ENCODE data around the gene LRP8.

Gene LRP8

DNA sequence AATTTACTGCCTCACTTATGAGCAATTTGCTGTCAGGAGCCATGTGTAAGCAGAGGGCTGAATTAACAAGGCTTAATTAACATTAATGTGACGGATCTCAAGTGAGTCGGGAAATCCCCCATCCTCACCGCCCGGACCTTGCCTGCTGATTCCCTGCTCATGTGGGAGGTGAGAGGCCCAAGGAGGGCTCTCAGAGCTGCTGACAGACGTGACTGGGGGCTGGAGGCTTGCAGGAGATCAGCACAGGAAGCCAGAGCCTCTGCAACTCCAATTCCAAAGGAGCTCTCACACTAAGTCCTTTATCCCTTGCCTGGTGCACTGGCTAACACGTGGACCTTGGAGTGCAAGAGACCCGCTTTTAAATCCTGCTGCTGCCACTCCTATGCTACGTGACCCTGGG is 19.4 kb downstream of the LRP8 start:
- in situ Hi-C loops (cut with MboI; ENCODE audit: low sequenced_read_pairs) = no loop called here

DNA sequence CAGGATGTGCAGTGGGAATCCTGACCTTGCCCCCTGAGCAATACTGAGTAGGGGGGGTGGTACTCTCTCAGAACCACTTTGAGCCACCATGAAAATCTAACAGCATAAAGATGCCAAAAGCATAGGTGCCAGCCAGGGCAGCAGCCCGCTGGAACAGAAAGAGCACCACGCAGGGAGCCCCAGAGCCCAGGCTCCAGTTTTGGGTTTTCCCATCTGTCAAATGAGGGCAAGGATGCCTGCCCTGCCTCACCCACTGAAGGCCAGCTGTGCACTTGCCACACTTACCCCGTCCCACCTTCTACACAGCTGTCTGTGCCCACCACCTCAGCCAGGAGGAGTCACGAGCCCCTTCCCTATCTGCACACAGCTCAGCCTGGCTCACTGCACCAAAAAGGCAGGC is 20.8 kb downstream of the LRP8 start:
- in situ Hi-C loops (cut with MboI; ENCODE audit: low sequenced_read_pairs) = no loop called here

DNA sequence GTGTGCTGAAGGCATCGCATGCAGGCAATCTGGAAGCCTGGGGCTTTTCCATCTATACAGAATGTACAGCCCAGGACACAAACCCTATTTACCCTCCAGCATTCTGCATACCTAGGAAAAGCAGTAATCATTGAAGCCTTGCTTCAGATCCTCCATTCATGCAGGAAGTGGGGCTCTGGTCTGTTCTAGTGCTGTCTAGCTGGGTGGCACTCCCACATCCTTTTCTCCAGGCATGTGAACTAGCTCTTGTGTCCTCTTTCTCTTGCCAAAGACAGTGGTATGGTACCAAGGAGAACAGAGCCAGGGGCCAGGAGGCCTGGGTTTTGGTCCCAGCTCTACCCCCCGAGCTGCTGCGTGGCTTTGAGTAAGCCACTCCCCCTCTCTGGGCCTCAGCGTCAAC is 21.7 kb downstream of the LRP8 start:
- in situ Hi-C loops (cut with MboI; ENCODE audit: low sequenced_read_pairs) = no loop called here

DNA sequence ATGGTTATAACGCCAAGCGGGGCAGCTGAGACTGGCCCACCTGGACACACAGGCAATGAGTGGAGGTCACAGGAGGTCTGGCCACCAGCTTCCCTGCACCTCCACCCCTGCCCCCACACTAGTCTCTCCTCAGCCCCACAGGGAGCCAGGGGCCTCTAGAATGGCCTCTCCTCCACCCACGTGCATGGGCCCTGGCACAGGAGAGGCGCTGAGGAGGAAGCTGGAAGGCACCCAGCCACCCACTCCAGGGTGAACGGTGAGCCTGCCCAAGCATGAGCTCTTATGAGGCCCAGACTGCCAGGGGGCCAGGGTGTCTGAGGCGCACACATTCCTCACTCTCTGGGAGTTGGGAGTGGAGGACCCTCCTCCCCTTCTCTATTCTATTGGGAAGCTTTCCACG is 22.2 kb downstream of the LRP8 start:
- in situ Hi-C loops (cut with MboI; ENCODE audit: low sequenced_read_pairs) = no loop called here

DNA sequence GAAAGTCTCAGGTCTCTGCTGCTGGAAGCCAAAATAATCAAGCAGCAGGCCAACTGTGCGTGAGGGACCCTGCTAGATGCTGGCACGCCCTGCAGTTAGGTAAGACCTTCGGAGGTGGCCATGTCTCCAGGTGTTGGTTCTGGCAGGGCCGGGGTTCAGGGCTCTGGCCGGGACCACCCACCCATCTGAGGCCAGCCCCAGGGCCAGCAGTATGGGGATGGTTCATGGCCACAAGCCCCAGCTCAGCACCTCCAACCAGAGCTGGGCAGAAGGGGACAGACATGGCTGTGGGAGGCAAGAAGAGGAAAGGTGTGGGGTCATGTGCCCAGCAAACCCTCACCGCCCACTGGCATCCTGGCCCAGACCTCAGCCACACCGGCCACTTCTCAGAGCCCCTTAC is 23.3 kb downstream of the LRP8 start:
- in situ Hi-C loops (cut with MboI; ENCODE audit: low sequenced_read_pairs) = no loop called here

DNA sequence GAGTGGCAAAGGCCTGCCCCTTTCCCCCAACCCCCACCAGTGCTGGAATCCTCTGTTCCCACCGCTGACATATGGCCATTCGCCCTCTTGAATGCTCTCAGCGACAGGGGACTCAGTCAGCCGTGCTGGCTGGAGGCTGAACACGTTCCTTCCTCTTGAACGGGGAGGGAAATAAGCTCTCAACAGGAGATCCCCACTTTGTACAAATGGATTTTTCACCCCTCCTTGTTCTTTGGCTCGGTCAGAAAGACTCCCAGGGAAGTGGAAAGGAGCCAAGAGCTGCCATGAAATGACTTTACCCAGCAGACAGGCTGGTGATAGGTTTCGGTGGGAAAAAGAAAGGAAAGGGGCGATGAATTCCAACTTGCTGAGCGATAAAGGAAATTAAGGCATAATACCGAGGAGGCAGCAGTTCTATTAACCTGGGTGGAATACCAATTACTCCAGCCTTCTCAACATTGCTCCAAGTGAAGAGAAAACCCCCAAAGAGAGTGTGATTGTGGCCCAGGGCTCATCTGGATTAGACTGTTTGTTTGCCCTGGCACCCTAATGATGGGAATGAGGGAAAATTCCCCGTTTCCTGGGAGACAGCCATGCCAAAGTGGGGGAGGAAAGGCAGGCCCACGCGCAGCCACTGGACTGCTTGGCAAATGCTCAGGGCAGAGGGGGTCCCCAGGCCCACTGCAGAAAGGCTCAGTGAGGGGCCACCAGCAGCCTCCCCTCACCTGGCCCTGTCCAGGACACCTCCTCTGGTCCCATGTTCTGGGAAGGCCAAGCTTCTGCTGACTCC is 23.9 kb downstream of the LRP8 start:
- in situ Hi-C loops (cut with MboI; ENCODE audit: low sequenced_read_pairs) = no loop called here

DNA sequence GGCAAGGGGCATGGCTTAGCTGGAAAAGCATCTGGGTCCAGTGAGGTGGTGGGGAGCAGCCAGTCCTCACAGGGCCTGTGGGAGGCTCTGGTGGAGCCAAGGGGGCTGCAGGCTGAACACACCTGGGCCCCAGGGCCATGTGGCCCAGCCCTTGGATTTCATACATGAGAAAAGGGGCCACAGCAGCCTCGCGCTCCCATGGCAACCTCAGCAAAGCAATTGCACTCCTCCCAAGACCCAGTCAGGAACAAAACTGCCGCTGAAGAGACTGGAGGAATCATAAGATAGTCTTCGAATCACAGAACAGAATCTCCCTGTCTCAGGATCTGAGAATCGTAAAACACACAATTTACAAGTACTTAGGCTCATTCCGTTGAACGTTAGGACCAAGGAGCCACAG is 24.6 kb downstream of the LRP8 start:
- in situ Hi-C loops (cut with MboI; ENCODE audit: low sequenced_read_pairs) = no loop called here

DNA sequence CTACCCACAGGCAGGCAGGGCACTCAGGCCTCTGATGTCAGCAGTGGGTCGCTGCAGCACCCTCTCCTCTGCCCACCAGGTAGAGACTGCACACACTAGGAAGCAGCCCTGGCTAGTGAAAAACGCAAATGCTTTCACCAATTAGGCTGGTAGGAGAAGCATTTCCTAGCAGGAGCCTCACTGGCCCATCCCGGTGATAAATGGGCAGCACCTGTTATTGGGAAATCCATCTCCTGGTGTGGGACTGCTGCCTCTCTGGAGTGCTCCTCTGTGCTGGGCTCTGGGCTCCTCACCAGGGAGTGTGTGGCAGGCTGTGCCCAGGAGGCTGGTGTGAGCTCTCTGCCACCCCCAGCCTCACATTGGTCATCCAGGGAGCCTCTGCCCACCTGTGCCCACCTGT is 28.6 kb downstream of the LRP8 start:
- in situ Hi-C loops (cut with MboI; ENCODE audit: low sequenced_read_pairs) = no loop called here

DNA sequence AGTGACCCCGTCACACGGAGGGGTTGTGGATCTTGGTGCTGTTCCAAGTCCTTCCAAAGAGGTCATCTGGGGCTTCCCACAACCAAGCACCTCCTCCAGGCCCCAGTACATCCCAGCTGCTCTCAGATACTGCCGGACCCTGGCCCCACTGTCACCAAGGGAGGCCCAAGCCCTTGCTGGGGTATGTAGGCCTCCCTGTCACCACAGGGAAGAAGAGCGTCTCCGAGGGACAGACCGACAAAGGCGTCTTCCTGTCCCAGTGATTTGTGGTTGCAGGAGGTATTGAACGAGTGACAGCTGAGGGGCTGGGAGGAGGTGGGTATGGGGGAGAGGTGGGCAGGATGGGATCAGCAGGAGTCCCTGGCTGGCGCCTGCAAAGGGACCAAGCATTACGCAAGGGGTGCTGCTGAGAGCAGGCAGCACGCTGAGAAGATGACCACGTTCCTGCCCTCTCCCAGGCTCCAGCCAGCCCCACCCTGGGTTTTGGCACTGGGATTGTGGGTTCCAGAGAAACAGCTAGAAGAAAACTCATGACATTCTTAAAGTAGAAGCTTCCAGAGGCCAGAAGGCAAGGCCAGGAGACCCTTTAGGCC is 29.7 kb downstream of the LRP8 start:
- in situ Hi-C loops (cut with MboI; ENCODE audit: low sequenced_read_pairs) = no loop called here

DNA sequence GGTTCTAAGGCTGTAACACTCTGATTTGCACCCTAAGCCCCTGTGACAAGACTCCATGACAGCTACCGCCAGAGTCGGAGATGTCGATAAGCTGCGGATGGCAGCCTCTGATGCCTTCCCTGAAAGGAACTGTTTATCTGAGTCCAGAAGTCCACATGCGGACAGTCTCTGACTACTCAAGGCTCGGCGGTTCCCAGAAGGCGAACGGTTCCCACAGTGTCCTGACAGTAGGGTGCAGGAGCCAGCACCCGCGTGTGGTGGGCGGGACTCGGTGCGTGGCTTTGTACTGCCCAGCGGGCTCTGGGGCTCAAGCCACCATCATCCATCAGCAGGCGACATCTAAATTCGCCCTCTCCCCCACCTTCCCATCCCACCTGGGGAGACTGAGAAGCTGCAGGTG is 30.7 kb downstream of the LRP8 start:
- in situ Hi-C loops (cut with MboI; ENCODE audit: low sequenced_read_pairs) = no loop called here

DNA sequence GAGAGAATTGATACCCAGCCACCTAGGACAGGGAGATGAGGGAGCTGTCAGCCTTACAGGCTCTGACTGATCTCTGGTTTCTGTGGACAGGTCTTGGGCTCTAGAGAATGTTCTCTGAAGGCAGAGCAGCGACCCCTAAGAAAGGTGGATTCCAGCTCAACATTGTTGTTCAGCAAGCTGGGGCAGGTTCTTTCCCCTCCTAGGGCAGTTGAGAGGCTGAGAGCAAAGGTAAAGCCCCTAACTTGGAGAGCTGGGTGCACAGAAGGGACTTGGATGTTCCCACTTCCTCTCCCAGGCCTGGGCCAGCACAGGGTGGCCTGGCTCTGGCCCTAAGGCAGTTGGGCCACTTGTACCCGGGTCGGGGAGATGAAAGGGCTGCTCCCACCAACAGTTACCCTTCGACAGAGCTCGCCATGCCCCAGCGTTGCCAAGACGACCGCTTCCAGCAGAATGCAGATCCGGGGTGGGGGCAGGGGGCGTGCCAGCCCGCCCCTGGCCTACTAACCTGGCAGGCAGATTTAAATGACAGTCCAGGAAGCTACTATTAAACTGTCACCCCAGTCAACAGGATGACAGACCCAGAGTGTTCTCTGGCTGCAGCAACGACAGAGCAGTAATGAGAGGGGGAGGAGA is 31.6 kb downstream of the LRP8 start:
- in situ Hi-C loops (cut with MboI; ENCODE audit: low sequenced_read_pairs) = no loop called here

DNA sequence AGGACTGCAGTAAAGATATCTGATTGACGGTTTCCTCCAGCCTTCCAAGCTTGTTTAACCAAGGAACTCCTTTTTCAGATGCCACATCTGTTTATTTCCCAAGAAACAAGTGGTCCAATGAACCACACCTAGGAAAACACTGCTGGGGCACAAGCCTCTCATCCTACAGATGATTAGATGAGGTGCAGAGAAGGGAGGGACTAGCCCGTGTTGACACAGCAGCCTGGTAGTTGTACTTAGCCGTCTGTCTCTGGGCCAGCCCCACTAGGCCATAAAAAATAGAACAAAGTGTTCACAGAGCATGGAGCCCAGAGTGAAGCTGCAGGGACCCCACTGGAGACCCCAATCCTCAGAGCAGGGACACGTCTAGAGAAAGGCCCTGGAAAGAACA is 32.1 kb downstream of the LRP8 start:
- in situ Hi-C loops (cut with MboI; ENCODE audit: low sequenced_read_pairs) = no loop called here

DNA sequence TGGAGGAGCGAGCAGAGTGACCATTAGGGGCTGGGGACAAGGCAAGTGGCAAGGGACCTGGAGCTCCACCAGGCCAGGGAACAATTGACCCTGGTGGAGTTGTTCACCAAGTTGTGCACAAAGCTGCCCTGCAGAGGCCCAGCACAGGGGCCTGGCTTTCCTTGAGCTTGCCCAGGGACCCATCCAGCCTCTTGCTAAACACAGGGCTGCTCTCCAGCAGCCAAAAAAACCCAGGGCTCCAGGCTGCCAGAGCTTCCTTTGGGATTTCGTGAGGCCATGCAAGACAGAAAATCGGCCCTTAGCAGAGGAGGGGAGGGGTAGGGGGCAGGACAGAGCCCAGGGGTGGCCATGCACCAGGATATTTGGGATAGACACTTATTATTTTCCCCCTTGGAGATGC is 32.6 kb downstream of the LRP8 start:
- in situ Hi-C loops (cut with MboI; ENCODE audit: low sequenced_read_pairs) = no loop called here

DNA sequence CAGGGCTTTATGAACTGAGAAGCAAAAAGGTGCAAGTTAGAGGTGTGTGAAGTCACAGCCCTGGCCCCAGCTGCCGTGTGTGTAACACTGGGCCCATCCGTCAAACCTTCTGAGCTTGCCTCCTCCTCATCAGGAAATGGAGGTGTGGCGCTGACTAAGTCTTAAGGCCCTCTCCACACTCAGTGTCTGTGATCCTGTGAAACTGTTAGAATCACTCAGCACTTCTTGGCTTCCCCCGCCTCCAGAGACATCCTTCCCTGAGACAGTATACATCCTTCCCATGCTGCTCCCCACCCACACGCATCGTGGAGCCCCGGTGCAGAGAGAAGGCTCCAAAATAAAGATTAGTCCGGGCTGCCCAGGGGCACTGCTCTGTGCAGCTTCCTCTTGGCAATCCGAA is 33.3 kb downstream of the LRP8 start:
- in situ Hi-C loops (cut with MboI; ENCODE audit: low sequenced_read_pairs) = no loop called here

DNA sequence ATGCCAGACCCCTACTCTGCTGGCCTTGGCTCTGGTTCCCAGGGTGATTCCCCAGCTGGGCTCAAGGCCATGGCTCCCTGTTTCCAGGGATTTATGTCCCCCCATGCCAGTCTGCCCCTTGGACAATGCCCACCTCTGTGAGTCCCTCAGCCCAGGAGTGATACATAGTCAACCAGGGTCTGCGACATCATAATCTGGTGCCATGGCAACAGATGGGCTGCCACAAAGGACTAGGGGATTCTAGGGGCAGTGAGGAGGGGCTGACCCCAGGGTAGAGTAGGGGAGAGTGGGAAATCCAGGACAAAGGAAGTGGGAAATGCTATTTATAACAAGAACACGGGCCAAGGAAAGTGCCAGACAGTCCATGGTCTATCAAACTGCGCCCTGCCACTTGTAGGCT is 33.8 kb downstream of the LRP8 start:
- in situ Hi-C loops (cut with MboI; ENCODE audit: low sequenced_read_pairs) = no loop called here

DNA sequence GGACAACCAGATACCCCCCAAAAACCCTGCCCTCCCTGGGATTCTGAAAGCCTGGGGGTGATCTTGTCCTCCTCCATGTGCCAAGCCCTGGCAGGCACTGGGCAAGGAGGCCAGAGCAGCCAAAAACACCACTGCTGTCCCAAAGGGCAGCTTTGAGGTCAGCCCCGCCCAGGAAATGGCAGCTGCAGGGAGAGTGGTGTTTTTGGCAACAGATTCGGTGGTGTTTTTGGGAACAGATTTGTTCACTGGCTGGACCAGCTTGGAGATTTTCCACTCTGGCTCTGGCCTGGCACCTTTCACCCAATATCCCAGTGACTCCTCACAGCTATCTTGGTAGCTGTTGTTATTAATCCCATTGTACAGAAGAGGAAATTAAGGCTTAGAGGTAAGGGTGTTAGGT is 34.7 kb downstream of the LRP8 start:
- in situ Hi-C loops (cut with MboI; ENCODE audit: low sequenced_read_pairs) = no loop called here

DNA sequence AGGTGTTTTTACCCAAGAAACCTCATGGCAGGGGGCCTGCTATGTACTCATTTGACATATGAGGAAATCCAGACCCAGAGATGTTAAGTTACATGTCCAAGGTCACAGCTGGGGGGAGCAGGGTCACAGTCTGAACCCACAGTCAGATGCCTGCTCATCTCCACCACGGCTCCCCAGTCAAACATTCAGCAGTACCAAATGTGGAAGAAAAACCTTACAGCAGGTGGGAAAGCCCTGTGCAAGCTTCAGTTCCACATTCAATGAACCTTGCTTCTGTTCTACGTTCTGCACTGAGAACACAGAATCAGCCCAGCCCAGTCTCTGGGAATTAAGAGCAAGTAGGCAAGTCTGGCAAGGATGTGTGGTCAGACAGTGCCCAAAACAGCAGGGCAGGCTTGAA is 35.2 kb downstream of the LRP8 start:
- in situ Hi-C loops (cut with MboI; ENCODE audit: low sequenced_read_pairs) = no loop called here

DNA sequence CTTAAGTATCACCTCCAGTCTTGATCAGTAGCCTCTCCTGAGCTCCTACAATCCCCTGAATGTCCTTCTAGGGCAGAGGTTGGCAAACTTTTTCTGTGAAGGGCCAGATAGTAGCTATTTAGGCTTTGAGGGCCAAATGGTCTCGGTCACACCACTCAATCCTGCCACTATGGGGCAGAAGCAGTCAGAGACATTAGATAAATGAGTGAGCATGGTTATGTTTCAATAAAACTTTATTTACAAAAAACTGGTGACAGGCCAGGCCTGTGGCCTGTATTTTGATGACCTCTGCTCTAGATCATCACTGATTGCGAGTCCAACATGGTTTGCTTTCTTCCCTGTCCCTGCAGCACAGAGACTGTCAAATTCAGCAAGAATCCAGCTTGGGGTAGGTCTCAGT is 36.3 kb downstream of the LRP8 start:
- in situ Hi-C loops (cut with MboI; ENCODE audit: low sequenced_read_pairs) = no loop called here

DNA sequence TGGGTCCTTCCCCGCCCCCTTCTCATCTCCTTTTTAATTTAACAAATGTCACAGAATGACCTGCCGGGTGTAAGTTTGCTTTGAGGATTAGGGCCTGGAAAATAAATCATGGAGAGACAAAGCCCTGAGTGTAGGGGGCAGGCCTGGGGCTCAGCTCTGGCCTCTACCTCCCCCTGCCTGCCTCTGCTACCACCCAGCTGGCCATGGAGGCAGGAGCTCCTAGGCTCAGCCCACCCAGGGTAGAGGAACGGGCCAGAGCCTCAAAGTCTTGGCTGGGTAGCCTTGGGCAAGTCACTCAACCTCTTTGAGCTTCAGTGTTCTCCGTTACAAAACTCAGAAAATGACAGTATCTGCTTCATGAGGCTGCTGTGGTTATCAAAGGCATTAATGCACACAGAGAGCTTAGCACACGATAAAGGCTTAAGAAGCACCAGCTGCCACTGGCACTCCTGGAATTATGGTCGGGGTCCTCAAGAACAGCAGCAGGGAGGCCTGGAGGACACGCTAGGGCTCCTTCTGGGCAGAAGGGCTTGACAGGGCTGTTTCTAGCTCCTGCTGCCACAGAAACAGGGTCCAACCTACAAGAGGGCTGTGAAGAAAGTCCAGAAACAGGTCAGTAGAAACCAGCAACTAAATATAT is 39.0 kb downstream of the LRP8 start:
- in situ Hi-C loops (cut with MboI; ENCODE audit: low sequenced_read_pairs) = loop anchor here (10.0 kb wide), 1 partner anchor 106 kb away; no protein-coding TSS in a partner anchor

DNA sequence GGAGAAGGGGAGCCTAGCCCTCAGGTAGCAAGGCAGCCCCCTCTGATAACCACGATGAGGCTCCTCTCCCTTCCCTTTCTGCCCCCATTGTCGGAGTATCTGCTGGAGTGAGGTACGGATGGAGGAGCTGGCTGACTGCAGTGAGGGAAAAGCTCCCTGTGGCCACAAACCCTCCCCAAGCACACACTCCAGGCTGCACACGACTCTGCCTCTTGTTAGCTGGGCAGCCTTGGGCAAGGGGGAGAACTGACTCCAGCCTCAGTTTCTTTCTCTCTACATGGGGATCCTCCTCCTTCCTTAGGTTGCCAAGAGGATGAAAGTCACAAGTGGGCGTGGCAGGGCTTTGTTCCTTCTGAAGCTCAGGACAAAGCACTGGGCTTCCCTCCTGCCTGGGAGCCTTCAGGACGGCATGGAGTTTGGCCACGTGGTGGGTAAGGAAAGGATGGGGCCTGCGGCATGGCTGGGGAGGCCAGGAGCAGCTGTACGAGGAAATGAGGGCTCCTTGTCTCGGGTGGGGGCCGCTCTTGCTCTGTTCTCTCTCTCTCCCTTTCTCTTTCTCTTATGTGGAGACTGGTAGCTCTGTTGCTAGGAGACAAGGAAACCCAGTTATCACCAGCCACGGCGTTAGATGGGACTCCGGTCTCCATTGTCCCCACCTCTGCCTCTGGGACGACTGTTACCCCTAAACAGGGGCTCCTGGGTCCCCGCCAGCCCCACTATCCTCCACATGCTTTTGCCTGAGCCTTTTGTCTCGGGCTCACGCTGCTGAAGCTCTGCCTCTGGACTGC is 39.7 kb downstream of the LRP8 start:
- in situ Hi-C loops (cut with MboI; ENCODE audit: low sequenced_read_pairs) = loop anchor here (10.0 kb wide), 1 partner anchor 107 kb away; no protein-coding TSS in a partner anchor

DNA sequence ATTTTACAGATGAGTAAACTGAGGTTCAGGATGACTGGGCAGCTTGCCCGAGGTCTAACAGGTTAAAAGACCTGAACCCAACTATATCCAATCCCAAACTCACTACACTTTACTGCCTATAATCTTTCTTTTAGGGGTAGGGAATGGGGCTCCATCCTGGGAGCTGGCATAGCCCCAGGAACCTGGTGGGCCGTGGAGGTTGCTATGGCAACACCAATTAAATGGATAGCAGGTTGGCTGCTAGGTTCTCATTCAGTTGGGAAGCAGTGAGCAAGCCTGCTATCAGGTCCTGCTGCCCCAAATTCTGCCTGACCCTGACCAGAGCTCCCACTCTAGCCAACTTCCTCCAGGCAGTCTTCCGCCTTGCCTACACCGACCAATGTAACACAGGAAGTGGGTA is 40.9 kb downstream of the LRP8 start:
- in situ Hi-C loops (cut with MboI; ENCODE audit: low sequenced_read_pairs) = loop anchor here (10.0 kb wide), 1 partner anchor 108 kb away; no protein-coding TSS in a partner anchor

Data from HL-60/S4 treated with phorbol 12-myristate 13-acetate at 8.2 ng/mL for 4 days and 3 days (cell line).